OCI-LY7 (cell line): Measurements from ENCODE around the gene TMEM181.

Source experiments
- EZH2phosphoT487 ChIP-seq: fragments of 200-600 bp; sonication (generic); IDR thresholded peaks from 2 replicates; pipeline ENCODE4 v1.6.1; 2018; ENCODE audit warnings: low read depth, borderline replicate concordance, mild to moderate bottlenecking, mixed run types, antibody characterized with exemption, low read length, moderate library complexity, mixed read lengths
- TF ChIP-seq, protein P1 (sequence below): fragments of 200-600 bp; sonication (generic); conservative IDR thresholded peaks from 2 replicates; pipeline ENCODE4 v1.5.1; 2014; ENCODE audit warnings: mild to moderate bottlenecking, antibody characterized with exemption, low read length, moderate library complexity, mixed read lengths

DNA sequence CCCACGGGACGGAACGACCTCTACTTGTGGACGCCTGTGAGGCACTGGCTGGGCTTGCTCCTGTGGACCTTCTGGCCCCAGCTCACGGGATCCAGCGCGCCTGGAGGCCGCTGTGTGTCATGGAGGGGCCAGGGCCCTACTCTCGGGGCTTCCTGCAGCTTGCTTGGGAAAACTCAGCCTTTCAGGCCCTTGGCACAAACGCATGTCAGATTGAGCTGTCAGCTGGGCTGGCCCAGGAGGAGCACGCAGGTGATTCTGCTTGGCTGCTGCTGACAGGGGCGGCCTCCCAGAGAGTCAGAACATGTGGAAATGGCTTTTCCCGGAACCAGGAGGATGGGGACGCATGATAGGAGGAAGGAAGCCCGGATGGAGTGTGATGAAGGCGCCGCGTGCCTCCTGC lies 39.7 kb downstream of the TMEM181 start:
- TF ChIP-seq, protein P1, sequence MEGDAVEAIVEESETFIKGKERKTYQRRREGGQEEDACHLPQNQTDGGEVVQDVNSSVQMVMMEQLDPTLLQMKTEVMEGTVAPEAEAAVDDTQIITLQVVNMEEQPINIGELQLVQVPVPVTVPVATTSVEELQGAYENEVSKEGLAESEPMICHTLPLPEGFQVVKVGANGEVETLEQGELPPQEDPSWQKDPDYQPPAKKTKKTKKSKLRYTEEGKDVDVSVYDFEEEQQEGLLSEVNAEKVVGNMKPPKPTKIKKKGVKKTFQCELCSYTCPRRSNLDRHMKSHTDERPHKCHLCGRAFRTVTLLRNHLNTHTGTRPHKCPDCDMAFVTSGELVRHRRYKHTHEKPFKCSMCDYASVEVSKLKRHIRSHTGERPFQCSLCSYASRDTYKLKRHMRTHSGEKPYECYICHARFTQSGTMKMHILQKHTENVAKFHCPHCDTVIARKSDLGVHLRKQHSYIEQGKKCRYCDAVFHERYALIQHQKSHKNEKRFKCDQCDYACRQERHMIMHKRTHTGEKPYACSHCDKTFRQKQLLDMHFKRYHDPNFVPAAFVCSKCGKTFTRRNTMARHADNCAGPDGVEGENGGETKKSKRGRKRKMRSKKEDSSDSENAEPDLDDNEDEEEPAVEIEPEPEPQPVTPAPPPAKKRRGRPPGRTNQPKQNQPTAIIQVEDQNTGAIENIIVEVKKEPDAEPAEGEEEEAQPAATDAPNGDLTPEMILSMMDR = no peak
- TF ChIP-seq EZH2phosphoT487 = no peak
